ENCODE results near the gene DSG2.

DSG2 gene

GRCh38 chr18:31497836-31498573 is at the start of gene DSG2:
DSG2 (plus strand) TSS chr18:31498177; CDS start chr18:31498252, 75 bp downstream.
- H3K27me3 ChIP-seq = peaks cover 12 to 22% (median 19%) of the 10 kb centered on the region in 11 experiments; a peak in 20 of 22 replicates
- peaks cover 0 to 11% (median 5%) of the 10 kb centered on the region in 10 experiments; a peak in 7 of 20 replicates for H3K4me1 ChIP-seq
- peaks cover 0 to 13% (median 10%) of the 10 kb centered on the region in 11 experiments; a peak in 12 of 22 replicates for H3K9me3 ChIP-seq (replicated peaks in 1 of 11)
- no peaks in the 10 kb centered on the region for H4K20me1 ChIP-seq
- H3K4me3 ChIP-seq = peak within 1 kb of the TSS; percentile 53 to 75 (median 66)
- peak within 1 kb of the TSS; percentile 45 to 80 (median 63); a peak in 19 of 22 replicates for H3K9ac ChIP-seq
- peak within 1 kb of the TSS in 6 of 11 experiments; percentile 21 to 58 (median 33); a peak in 7 of 22 replicates for H3K27ac ChIP-seq
- TF ChIP-seq Cebpa-rat (IDR thresholded peaks at IDR 0.05) = no peak
- no peaks in the 10 kb centered on the region for H3K36me3 ChIP-seq
- H3K4me2 ChIP-seq = peak within 1 kb of the TSS; percentile 75 to 91 (median 84)

- no peaks in the 10 kb centered on the region for H4K20me1 ChIP-seq
- H3K4me2 ChIP-seq = no peak overlapping the region
- H3K4me1 ChIP-seq = no peaks in the 10 kb centered on the region
- no peak overlapping the region for H3K4me3 ChIP-seq
- no peak overlapping the region for H3K9ac ChIP-seq
- H3K27me3 ChIP-seq = no peaks in the 10 kb centered on the region
- no peak overlapping the region for H3K27ac ChIP-seq
- H3K9me3 ChIP-seq (replicated peaks in 1 of 11) = no peaks in the 10 kb centered on the region
- no peak for TF ChIP-seq Cebpa-rat (IDR thresholded peaks at IDR 0.05)
- H3K36me3 ChIP-seq = no peaks in the 10 kb centered on the region
Measured at GRCh38 chr18:31450409-31450808, 47.6 kb upstream of the DSG2 start.

GRCh38 chr18:31451625-31452024 is 46.4 kb upstream of the DSG2 start:
- Histone ChIP-seq H3K27me3 (no peaks in the 10 kb centered on the region), H3K9ac (no peak overlapping the region)

GRCh38 chr18:31454066-31454708 is 43.8 kb upstream of the DSG2 start:
- no peaks in the 10 kb centered on the region for H3K9me3 ChIP-seq (replicated peaks in 1 of 11)
- H3K4me1 ChIP-seq = no peaks in the 10 kb centered on the region
- H3K27ac ChIP-seq = no peak overlapping the region
- TF ChIP-seq Cebpa-rat (IDR thresholded peaks at IDR 0.05) = no peak
- no peak overlapping the region for H3K9ac ChIP-seq
- no peak overlapping the region for H3K4me2 ChIP-seq
- H3K4me3 ChIP-seq = no peak overlapping the region
- no peaks in the 10 kb centered on the region for H3K27me3 ChIP-seq
- H3K36me3 ChIP-seq = no peaks in the 10 kb centered on the region
- no peaks in the 10 kb centered on the region for H4K20me1 ChIP-seq

More at GRCh38 chr18:31451625-31452024, 46.4 kb upstream of the DSG2 start:
- no peaks in the 10 kb centered on the region for H3K36me3 ChIP-seq
- TF ChIP-seq Cebpa-rat (IDR thresholded peaks at IDR 0.05) = no peak
- H3K4me3 ChIP-seq = no peak overlapping the region
- H4K20me1 ChIP-seq = no peaks in the 10 kb centered on the region
- H3K4me1 ChIP-seq = no peaks in the 10 kb centered on the region
- H3K9me3 ChIP-seq (replicated peaks in 1 of 11) = no peaks in the 10 kb centered on the region
- H3K4me2 ChIP-seq = no peak overlapping the region
- H3K27ac ChIP-seq = no peak overlapping the region

- Histone ChIP-seq H3K27ac (no peak overlapping the region), H3K9me3 (replicated peaks in 1 of 11) (no peaks in the 10 kb centered on the region), H3K9ac (no peak overlapping the region), H3K4me2 (no peak overlapping the region), H3K27me3 (no peaks in the 10 kb centered on the region), H3K4me3 (no peak overlapping the region), H3K4me1 (no peaks in the 10 kb centered on the region), H3K36me3 (no peaks in the 10 kb centered on the region), H4K20me1 (no peaks in the 10 kb centered on the region)
- no peak for TF ChIP-seq Cebpa-rat (IDR thresholded peaks at IDR 0.05)
Measured at GRCh38 chr18:31469629-31470028, 28.3 kb upstream of the DSG2 start.

GRCh38 chr18:31478688-31479087 is 19.3 kb upstream of the DSG2 start:
- Histone ChIP-seq H3K9me3 (replicated peaks in 1 of 11) (no peaks in the 10 kb centered on the region), H3K4me2 (no peak overlapping the region), H3K27ac (no peak overlapping the region), H3K4me1 (no peaks in the 10 kb centered on the region), H4K20me1 (no peaks in the 10 kb centered on the region), H3K27me3 (no peaks in the 10 kb centered on the region), H3K4me3 (no peak overlapping the region), H3K9ac (no peak overlapping the region), H3K36me3 (no peaks in the 10 kb centered on the region)
- TF ChIP-seq Cebpa-rat (IDR thresholded peaks at IDR 0.05) = no peak

GRCh38 chr18:31482051-31482450 is 15.9 kb upstream of the DSG2 start:
- H3K36me3 ChIP-seq = no peaks in the 10 kb centered on the region
- TF ChIP-seq Cebpa-rat (IDR thresholded peaks at IDR 0.05) = no peak
- no peak overlapping the region for H3K9ac ChIP-seq
- no peak overlapping the region for H3K27ac ChIP-seq
- H4K20me1 ChIP-seq = no peaks in the 10 kb centered on the region
- H3K4me2 ChIP-seq = no peak overlapping the region
- no peaks in the 10 kb centered on the region for H3K9me3 ChIP-seq (replicated peaks in 1 of 11)
- no peaks in the 10 kb centered on the region for H3K27me3 ChIP-seq
- H3K4me3 ChIP-seq = no peak overlapping the region
- H3K4me1 ChIP-seq = no peaks in the 10 kb centered on the region

- Histone ChIP-seq H4K20me1 (no peaks in the 10 kb centered on the region), H3K9ac (no peak overlapping the region), H3K27ac (no peak overlapping the region), H3K36me3 (no peaks in the 10 kb centered on the region), H3K9me3 (replicated peaks in 1 of 11) (no peaks in the 10 kb centered on the region), H3K4me2 (no peak overlapping the region), H3K27me3 (no peaks in the 10 kb centered on the region), H3K4me3 (no peak overlapping the region), H3K4me1 (no peaks in the 10 kb centered on the region)
- no peak for TF ChIP-seq Cebpa-rat (IDR thresholded peaks at IDR 0.05)
Measured at GRCh38 chr18:31483396-31483795, 14.6 kb upstream of the DSG2 start.

- no peak overlapping the region for H3K4me2 ChIP-seq
- TF ChIP-seq Cebpa-rat (IDR thresholded peaks at IDR 0.05) = no peak
Measured at GRCh38 chr18:31484461-31484860, 13.5 kb upstream of the DSG2 start.

GRCh38 chr18:31486165-31486564 is 11.8 kb upstream of the DSG2 start:
- H3K27ac ChIP-seq = no peak overlapping the region
- no peak overlapping the region for H3K4me3 ChIP-seq
- H4K20me1 ChIP-seq = no peaks in the 10 kb centered on the region
- H3K36me3 ChIP-seq = no peaks in the 10 kb centered on the region
- H3K4me2 ChIP-seq = no peak overlapping the region
- H3K9me3 ChIP-seq (replicated peaks in 1 of 11) = no peaks in the 10 kb centered on the region
- no peak overlapping the region for H3K9ac ChIP-seq
- TF ChIP-seq Cebpa-rat (IDR thresholded peaks at IDR 0.05) = no peak
- H3K27me3 ChIP-seq = no peaks in the 10 kb centered on the region
- no peaks in the 10 kb centered on the region for H3K4me1 ChIP-seq

More at GRCh38 chr18:31484461-31484860, 13.5 kb upstream of the DSG2 start:
- Histone ChIP-seq H3K4me3 (no peak overlapping the region), H3K9me3 (replicated peaks in 1 of 11) (no peaks in the 10 kb centered on the region), H3K27me3 (no peaks in the 10 kb centered on the region), H3K36me3 (no peaks in the 10 kb centered on the region), H4K20me1 (no peaks in the 10 kb centered on the region), H3K4me1 (no peaks in the 10 kb centered on the region), H3K27ac (no peak overlapping the region), H3K9ac (no peak overlapping the region)

Measured in BLaER1 treated with 17β-estradiol and CSF1 and Interleukin-3, amounts not matched to agents 10 nM and 100 nM (cell line).